Measurements from ENCODE around the gene LAMB4. TPM values are rescaled to one million over a fixed set of nuclear protein-coding genes. Genes with fewer than 3 reads are reported as not detected.

The LAMB4 gene
- total RNA-seq, 4 donors from 2014 or later = 2.0 to 17.3 (median 4.3) TPM; not detected in 1

GRCh38 chr7:108026647-108027046, 103.5 kb downstream of the LAMB4 start:
- H3K36me3 ChIP-seq = no peaks in the 10 kb centered on the region
- TF ChIP-seq CTCF (IDR thresholded peaks at IDR 0.05) = no peak
- TF ChIP-seq POLR2A (IDR thresholded peaks at IDR 0.05) = no peak

GRCh38 chr7:108026116-108026515, 104.0 kb downstream of the LAMB4 start:
- no peak for DNase-seq
- no peak for TF ChIP-seq CTCF (IDR thresholded peaks at IDR 0.05)
- TF ChIP-seq POLR2A (IDR thresholded peaks at IDR 0.05) = no peak
- Histone ChIP-seq H3K4me1 (no peaks in the 10 kb centered on the region), H3K36me3 (no peaks in the 10 kb centered on the region), H3K27ac (no peak overlapping the region), H3K4me3 (no peak overlapping the region), H3K27me3 (no peaks in the 10 kb centered on the region), H3K9me3 (no peaks in the 10 kb centered on the region)

More at GRCh38 chr7:108026647-108027046, 103.5 kb downstream of the LAMB4 start:
- Histone ChIP-seq H3K4me3 (no peak overlapping the region), H3K4me1 (no peaks in the 10 kb centered on the region), H3K9me3 (no peaks in the 10 kb centered on the region), H3K27me3 (no peaks in the 10 kb centered on the region), H3K27ac (no peak overlapping the region)
- DNase-seq = no peak

- no peaks in the 10 kb centered on the region for H3K27me3 ChIP-seq
- no peak overlapping the region for H3K4me3 ChIP-seq
- no peak for DNase-seq
- H3K4me1 ChIP-seq = no peaks in the 10 kb centered on the region
- TF ChIP-seq POLR2A (IDR thresholded peaks at IDR 0.05) (no peak), CTCF (IDR thresholded peaks at IDR 0.05) (no peak)
- H3K27ac ChIP-seq = no peak overlapping the region
- no peaks in the 10 kb centered on the region for H3K9me3 ChIP-seq
- H3K36me3 ChIP-seq = no peaks in the 10 kb centered on the region
These were observed 105.6 kb downstream of the LAMB4 start for GRCh38 chr7:108024538-108024937.

DNA sequence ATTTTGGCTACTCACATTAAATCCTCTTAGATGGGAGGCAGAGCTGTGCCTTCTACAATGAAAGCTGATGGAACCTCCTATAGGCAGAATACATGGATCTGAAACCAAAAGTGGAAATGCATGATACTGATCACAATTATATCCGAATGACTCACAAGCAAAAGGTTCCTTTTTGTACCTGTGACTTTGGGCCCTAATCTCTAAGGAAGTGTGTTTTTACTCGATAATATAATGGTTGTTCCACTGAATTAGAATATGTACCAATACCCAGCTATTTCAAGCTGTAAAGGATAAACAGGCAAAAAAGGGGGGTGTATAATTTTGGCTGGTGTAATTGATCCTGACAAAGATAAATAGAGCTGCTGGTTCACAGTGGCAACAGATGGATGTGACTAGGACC, 109.6 kb downstream of the LAMB4 start:
- H3K27me3 ChIP-seq = no peaks in the 10 kb centered on the region
- peaks cover 0 to 5% (median 0%) of the 10 kb centered on the region in 4 donors for H3K4me1 ChIP-seq
- no peak for TF ChIP-seq POLR2A (IDR thresholded peaks at IDR 0.05)
- no peak for DNase-seq
- H3K27ac ChIP-seq = no peak overlapping the region
- H3K9me3 ChIP-seq = no peaks in the 10 kb centered on the region
- H3K4me3 ChIP-seq = no peak overlapping the region
- H3K36me3 ChIP-seq = no peaks in the 10 kb centered on the region

GRCh38 chr7:108018668-108019067, 111.5 kb downstream of the LAMB4 start:
- TF ChIP-seq POLR2A (IDR thresholded peaks at IDR 0.05) (no peak), CTCF (IDR thresholded peaks at IDR 0.05) (no peak)

DNA sequence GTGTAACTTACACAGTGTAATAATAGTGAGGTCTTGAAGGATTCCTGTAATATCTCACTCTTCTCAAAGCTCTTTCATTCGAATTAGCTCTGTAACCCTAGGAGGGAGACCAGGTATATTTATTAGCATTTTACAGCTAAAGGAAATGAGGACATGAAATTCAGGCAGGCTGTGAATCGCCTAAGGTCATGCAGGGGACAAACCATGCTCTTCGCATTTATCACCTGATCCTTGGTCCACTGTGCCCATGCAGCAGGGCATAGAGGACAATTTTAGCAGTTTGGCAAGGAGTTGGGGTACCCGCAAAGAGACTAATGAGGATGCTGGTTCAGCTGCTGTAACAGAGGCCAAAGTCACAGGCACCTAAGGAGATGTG, 112.4 kb downstream of the LAMB4 start:
- Histone ChIP-seq H3K27me3 (no peaks in the 10 kb centered on the region), H3K9me3 (no peaks in the 10 kb centered on the region), H3K4me3 (no peak overlapping the region), H3K27ac (no peak overlapping the region), H3K4me1 (peaks cover 0 to 27% (median 0%) of the 10 kb centered on the region in 4 donors), H3K36me3 (no peaks in the 10 kb centered on the region)
- TF ChIP-seq POLR2A (IDR thresholded peaks at IDR 0.05) (no peak), CTCF (IDR thresholded peaks at IDR 0.05) (no peak)
- no peak for DNase-seq

More at GRCh38 chr7:108018668-108019067, 111.5 kb downstream of the LAMB4 start:
- H3K27ac ChIP-seq = no peak overlapping the region
- no peaks in the 10 kb centered on the region for H3K36me3 ChIP-seq
- H3K4me1 ChIP-seq = peaks cover 0 to 18% (median 0%) of the 10 kb centered on the region in 4 donors
- no peak overlapping the region for H3K4me3 ChIP-seq
- DNase-seq = no peak
- no peaks in the 10 kb centered on the region for H3K9me3 ChIP-seq
- no peaks in the 10 kb centered on the region for H3K27me3 ChIP-seq

Measured in Peyer's patch (tissue), 4 donors.